SKM-1 (cell line): ENCODE results near the gene SLC24A3.

Source experiments
- DNase-seq: peaks from one replicate; lab custom pipeline; 2025; ENCODE audit not compliant: unreplicated experiment; lab: John Stamatoyannopoulos, UW

Gene SLC24A3

DNA sequence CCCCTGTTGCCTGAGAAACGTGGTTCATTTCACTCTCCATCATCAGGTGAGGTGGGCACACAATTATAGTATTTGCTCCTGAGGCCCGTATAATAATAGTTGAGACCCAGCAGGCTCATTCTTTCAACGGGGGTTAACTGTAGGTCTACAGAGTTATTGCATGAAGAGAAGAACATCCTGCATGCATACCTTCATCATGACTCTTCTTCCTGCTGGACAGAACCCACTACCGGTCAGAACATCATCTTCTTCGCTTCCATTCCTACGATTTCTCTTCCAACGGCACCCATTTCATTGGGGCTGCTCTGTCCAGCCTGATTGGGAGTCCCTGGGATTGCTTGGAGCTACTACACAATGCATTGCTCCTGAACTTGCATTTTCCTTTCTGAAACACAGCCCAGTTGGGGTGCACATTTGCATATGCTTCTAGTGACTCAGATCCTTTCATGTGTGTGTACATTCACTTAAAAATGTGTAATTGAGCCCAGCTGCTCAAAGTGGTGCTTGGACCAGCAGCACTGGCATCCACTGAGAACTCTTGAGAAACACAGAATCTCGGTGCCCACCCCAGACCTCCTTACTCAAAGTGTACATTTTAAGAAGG, 57.4 kb downstream of the SLC24A3 start:
- DNase-seq = no peak

DNA sequence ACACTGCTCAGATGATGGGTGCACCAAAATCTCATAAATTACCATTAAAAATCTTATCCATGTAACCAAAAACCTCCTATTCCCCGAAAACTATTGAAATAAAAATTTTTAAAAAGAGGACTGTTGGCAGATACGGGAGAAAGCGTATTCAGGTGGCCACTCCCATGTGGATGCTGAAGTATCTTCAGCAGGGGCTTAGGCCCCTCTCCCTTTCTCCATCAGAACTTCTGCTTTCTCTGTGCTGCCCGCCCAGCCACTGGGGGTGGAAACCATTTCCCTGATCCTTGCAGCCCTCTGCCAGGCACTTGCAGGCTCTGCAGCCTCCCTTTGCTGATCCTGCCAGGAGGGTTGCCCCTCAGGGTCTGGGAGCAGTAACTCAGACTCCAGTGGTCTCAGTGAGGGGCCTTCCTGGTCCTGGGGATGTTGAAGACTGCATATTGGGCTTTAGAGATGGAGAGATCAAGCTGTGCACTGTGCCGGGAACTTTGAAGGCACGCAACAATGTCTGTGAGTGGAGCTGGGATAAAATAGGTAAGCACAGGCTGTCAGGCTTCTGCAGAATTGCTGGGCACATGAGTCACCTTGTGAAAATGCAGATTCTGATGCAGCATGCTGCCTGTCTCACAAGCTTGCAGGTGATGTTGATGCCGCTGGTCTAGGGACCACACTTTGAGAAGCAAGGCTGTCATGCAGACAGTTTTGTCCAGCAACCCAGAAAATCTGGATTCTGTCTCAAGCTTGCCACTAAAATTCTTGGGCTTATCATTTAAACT, 59.6 kb downstream of the SLC24A3 start:
- DNase-seq = no peak

DNA sequence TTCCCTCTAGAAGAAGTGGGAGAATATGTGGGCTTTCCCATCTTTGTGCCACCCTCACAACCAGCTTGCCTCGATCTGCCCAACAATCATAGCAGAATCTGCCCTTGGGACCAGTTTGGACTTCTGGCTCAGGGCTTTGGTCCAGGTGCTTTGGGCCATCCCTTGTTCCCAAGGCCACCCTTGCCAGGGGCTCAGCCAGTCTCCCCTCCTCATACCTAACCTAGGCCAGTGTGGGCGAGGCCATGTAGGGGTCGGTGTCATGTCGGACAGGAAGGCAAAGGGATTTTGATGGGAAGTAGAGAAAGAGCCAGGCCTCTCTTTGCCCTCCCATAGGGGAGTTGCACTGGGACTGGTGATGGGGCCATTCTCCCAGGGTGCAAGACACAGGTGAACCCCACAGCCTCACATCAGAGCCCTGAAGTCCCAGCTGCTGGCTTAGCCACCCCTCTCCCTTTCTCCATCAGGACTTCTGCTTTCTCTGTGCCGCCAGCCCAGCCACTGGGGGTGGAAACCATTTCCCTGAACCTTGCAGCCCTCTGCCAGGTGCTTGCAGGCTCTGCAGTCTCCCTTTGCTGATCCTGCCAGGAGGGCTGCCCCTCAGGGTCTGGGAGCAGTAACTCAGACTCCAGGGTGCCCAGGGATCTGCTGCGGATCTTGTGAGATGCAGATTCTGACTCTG, 60.7 kb downstream of the SLC24A3 start:
- DNase-seq = no peak

DNA sequence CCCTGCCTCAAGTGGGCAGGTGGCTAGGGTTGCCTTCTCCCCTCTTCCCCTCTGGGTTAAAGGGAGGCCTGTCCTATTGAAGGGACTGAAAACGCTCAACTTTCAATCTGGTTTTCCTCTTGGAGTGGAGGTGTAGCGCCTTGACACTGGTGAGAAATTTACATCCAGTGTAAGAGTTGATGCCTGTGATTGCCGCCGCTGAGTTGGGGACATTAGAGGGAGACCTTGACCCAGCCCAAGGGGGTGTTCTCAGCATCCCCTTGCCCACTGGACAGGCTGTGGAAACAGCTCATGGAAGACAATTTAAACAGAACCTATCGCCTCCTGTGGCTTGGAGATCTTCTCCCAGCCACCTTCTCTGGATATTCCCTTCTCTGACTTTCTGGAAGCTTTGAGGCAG, 61.6 kb downstream of the SLC24A3 start:
- DNase-seq = no peak

DNA sequence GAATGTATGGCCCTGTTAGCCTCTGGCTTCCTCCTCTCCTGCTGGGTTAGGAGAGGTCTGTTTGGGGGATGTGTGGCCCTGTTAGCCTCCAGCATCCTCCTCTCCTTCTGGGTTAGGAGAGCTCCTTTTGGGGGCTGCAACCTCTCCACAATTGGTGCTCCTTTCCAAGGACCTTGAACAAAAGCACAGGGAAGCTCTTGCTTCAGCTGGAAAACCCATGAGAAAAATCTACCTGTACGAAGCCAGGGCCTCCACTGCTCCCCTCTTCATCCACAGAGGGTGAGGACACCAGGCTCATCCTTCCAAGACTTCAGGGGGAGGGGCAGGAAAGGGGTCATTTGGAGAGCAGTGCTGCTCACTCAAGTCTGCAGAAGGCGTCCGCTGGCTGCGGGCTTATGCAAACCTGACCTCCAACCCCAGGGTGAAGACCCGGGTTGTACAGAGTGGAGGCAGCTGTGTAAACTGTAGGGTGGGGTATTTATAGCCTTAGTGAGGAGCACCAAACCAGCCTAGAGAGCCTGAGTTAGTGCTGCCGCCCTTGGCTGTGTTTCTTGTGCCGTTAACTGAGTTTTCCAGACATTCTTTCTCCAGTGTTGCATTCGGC, 62.1 kb downstream of the SLC24A3 start:
- no peak for DNase-seq

DNA sequence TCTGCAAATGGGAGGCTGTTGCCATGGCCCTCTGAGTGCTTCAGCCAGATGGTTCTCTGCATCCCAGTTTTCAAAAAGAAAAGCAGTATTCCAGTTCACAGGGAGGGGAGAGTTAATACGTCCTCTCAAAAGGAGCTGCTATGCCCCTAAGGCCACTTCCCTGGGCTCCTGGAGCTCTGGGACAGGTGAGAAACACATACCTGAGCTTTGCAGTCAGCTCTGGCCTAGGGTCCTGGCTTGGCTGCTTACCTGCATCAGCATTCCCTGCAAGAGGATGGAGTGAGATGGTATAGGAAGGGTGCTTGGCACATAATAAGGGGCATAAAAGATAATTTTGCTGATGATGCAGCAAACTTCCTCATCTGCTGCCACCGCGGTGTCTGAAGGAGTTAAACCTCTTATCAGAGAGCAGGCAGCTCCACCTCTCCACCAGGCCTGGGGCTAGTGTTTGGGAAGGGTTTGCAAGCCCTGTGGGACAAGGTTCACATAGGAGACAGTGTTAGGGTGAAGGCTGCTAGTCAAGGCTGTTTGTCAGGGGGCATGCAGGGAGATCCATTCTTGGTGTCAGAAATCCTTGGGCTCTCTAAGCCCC, 62.7 kb downstream of the SLC24A3 start:
- no peak for DNase-seq

DNA sequence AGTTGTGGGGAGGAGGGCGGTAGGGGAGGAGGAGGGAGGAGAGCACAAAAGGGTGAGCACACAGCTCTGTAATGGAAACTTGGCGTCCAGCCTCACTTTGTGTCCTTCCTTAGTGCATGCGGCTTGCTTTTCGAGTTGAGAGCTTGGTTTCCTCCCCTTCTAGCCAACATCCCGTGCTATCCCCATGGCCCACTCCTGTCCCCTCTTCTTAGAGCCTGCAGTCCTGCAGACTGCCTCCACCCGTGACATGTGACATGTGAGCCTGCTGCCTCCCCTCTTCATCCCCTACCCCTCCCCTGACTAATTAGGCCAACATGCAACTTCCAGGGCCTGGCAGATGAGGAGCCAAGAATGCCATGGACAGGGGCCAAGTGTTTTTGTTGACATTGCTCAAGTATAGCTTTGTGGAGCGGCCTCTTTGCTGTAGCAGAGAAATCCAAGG, 63.2 kb downstream of the SLC24A3 start:
- DNase-seq = no peak

DNA sequence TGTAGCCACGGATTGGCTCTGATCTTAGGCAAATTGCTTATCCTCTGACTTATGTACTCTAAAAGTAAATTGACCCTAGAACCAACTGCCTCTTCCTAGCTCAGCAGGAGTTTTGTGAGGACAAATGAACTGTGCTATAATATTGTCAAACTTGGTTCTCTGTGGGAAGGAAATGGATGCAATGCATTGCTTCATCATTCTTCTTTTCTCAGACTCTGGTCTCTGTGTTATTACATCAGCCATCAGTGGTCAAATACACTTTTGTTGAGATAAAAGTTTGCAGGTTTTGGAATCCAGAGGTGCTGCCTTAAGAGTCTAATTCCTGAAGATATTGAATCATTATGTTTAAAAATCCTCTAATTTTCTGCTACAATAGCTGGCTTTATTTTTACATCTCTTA, 64.9 kb downstream of the SLC24A3 start:
- DNase-seq = no peak

DNA sequence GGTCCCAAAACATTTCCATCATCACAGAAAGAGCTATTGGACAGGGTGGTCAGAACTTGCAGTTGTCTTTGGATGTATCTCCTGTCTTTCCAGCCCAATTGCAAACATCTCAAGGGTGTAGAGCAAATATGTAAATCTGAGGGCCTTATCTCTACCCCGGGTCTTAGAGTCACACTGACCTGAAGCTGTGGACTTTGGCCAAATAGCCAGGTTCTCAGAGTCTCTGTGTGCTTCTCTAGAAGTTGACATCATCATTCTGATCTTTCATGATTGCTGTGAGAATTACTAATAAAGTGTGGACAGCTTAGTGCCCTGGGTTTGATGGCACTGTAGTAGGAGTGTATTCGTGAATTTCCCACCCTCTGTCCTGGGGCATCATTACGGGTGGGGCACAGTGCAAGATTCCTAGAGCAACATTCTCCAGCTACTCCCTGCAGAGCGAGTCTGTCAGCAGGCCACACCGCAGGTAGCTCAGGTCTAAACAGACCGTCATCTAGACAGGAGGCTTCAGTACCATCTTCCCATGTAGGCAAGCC, 71.1 kb downstream of the SLC24A3 start:
- no peak for DNase-seq

DNA sequence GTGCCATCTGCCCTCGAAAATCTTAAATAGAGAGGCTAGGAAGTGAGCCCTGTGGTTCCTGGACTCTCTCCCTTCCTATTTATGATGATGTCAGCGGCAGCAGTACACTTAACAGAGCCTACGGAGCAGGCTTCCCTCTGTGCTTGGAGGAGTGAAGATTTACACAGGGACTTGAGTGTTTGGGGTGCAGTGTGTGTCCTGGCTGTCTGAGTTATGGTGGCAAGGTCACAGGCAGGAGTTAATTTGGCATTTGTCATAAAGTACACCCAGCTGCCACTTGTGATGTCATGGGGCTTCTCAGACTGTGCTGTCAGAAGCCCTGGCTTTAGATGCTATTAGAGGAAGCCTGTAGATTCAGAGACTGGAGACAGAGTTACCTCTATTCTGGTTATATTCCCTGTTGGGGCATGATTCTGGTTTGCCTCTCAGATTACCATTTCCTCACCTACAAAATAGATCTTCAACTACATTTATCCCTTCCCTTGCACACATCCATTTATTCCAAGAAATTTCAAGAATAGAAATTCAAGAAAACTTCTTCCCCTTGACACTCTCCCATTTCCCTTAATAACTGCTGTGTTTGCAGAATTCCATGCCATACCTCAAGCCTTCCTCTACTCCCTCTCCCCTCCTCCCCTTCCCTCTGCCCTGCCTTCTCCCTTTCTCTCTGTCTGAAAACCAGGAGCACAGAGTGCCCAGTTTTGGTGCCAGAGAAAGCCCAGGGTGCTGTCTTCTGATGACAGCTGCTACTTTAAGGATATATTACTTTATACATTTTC, 72.1 kb downstream of the SLC24A3 start:
- DNase-seq = no peak

DNA sequence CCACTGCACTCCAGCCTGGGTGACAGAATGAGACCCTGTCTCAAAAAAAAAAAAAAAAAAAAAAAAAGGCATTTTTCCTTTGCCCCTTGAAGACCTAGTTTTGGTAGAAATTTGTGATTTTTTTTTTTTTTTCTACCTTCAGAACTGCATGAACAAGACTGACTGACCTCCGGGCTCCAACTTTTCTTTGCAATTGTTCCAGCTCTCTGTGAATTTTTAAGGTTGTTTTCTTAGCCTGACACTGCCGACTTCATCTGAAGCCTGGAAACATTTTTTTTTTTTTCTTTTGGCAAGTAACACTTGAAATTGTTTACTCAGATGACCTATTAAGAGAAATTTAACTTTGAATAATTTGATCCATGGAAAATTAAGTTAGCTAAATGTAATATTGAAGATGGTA, 73.0 kb downstream of the SLC24A3 start:
- DNase-seq = no peak

DNA sequence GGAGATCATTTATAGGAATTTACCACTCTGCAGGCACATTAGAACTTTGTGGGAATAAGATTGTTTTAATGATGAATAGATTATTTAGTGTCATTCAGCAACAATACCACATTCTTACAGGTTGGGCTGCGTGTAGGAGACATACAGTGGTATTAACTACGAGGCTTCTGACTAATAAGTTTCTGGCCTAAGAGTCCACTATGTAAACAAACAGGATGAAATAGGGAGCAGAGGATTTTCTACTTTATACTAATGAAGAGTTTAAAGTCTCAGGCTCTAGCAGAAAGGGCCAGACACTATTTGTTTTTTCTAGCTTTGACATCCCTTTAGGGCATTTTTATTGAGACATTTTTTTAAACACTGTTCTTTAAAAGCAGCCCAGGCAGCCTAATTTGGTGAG, 75.6 kb downstream of the SLC24A3 start:
- DNase-seq = no peak

DNA sequence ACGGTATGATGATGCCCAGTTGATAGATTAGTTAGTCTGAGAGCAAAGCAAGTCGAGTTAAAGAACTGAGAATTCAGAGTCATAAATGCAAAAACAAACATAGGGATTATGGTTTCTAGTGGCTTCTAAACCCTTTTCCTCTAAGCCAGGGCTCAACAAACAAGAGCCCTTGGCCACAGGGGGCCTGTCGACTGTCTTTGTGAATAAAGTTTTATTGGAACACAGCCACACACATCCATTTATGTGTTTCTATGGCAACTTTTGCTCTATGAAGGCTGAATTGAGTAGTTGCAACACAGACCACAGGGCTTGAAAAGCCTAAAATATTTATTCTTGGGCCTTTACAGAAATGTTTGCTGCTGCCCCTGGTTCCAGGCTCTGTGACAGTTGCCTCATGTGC, 76.2 kb downstream of the SLC24A3 start:
- DNase-seq = no peak

DNA sequence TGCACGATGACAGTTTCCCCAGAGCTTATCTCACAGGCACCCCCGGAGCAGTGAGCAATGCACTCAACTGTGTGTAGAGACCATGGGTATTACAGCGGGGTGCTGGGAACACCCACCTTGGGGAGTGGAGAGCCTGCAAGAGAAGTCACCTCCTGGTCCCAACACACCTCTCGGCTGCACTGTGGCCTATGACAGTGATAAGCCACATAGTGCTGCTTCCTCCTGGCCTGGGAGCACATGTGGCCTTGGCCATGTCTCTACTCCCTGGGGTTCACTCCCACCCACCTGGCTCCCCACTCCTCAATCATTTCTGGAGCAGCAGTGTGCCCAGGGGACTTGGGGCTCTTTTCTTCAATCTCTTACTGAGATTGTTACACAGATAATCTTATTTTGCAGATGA, 77.0 kb downstream of the SLC24A3 start:
- DNase-seq = no peak

DNA sequence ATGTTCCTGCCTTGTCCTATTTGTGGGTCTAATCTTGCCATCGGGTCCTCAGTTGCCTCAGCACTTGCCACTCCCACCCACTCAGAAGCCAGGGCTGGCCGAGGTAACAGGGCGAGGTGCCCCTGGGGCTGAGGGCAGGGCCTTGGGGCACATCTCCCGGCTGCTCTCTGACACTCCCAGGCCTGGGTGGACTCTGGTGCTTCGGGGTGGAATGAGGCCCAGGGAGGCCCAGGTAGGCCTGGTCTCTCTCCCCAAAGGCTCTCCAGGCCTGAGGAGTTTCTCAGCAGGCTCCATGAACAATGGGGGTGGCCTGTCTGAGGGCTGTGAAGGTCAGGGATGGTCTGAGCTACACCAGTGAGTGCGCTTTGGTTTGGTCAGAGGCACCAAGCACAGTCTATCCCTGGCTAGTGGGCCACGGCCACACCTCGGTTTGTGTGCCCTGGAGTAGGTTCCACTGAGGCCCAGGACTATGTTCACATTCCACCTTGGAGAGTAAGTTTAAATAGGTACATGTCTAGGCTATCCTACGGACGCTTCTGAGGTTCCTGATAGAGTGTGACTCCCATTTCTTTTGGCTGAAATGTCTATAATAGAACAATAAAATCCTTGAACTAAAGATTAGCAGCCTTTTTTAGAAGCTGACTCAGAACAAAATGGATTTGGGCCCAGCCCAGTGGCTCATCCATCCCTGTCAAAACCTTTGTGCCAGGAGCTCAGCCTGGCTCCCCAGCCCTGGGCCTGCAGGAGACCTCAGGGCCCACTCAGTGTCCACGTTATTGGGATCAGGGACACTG, 78.8 kb downstream of the SLC24A3 start:
- no peak for DNase-seq

DNA sequence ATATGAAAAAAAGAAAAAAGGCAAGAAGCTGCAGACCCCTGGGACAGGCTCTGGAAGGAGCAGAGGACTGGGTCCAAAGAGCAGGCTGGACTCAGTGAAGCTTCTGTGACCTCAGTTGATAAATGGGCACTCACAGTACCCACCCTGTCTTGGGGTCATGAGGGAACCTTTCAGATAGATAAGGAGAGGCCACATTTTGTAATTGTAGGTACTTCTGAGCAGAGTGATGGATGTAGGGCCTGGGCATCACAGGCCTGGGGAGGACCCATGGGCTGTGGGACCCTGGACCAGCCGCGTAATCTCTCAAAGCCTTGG, 79.3 kb downstream of the SLC24A3 start:
- DNase-seq = no peak

DNA sequence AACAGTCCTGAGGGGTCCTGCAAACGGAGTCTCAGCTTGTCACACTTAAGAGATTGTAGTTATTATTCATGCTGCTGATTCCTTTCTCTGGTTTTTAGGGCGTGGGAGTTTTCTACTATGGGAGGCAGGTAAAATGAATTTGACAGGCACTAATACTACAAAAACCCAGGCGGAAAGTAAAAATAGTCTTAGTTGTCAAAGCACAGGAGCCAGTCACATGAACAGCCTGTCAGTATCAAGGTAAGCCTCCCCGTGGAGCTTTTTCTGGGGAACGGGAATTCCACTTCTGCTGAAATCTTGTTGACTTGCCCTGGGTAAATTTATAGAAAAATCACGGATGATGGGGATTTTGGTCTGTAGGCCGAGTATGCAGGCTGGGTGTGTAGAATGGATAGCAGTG, 79.8 kb downstream of the SLC24A3 start:
- DNase-seq = no peak

DNA sequence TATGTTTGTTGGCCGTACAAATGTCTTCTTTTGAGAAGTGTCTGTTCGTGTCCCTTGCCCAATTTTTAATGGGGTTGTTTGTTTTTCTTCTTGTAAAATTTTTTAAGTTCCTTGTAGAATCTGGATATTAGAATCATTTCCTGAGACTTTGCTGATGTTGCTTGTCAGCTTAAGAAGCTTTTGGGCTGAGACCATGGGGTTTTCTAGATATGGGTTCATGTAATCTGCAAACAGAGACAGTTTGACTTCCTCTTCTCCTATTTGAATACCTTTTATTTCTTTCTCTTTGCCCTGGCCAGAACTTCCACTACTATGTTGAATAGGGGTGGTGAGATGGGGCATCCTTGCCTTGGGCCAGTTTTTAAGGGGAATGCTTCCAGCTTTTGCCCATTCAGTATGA, 82.6 kb downstream of the SLC24A3 start:
- DNase-seq = no peak

DNA sequence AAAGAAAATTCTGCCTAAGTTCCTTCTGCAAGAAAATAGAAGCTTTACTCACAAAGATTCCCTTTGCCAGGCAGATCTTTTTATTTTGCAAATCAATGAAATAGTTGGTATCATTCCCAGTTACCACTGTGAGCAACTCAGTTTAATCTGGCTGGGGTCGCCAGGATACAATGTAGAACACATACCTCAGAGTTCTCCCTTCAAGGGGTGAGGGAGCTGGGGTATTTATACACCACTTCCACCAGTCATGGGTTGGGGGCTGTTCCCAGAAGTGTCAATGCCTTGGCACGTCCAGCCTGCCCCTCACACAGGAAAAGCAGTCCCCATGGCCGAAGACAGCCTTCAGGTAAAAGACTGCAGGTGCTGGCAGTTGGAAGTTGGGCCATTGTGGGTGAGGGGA, 86.2 kb downstream of the SLC24A3 start:
- no peak for DNase-seq

DNA sequence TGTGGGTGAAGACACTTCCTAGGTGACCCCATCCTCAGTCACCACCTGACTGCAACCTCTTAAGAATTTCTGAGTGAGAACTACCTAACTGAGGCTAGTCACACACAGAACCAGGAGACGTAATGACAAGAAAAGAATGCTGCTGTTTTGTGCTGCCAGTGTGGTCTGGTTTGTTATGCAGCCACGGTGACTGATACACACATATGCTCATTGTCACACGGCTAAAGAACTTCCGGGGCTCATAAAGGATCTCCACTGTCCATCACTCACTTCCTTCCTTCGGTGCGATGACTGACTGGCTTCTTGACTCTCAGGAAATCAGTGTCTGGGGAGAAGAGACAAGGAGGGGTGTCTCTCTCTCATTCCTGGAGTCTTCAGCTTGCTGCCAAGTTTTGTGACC, 88.0 kb downstream of the SLC24A3 start:
- DNase-seq = no peak
